ENCODE data around the gene ATP6V1B1.

Gene ATP6V1B1

GRCh38 chr2:70947556-70948184 lies 12.0 kb downstream of the ATP6V1B1 start:
- DNase-seq: peak; percentile 34

- DNase-seq: peak; percentile 88
Measured at GRCh38 chr2:70948337-70949003, 12.8 kb downstream of the ATP6V1B1 start.

GRCh38 chr2:70949086-70949485 lies 13.4 kb downstream of the ATP6V1B1 start:
- DNase-seq: no peak

- DNase-seq: no peak
Measured at GRCh38 chr2:70954886-70955285, 19.2 kb downstream of the ATP6V1B1 start.

- DNase-seq: no peak
Measured at GRCh38 chr2:70956141-70956540, 20.4 kb downstream of the ATP6V1B1 start.

GRCh38 chr2:70957798-70958197 lies 22.1 kb downstream of the ATP6V1B1 start:
- DNase-seq: no peak

- DNase-seq: no peak
Measured at GRCh38 chr2:70958759-70959158, 23.1 kb downstream of the ATP6V1B1 start.

- no peak for DNase-seq
Measured at GRCh38 chr2:70959271-70959761, 23.6 kb downstream of the ATP6V1B1 start.

- DNase-seq: no peak
Measured at GRCh38 chr2:70959851-70960832, 24.4 kb downstream of the ATP6V1B1 start.

GRCh38 chr2:70960833-70961647 lies 25.3 kb downstream of the ATP6V1B1 start:
- no peak for DNase-seq

- no peak for DNase-seq
Measured at GRCh38 chr2:70961648-70961994, 25.9 kb downstream of the ATP6V1B1 start.

- DNase-seq: no peak
Measured at GRCh38 chr2:70962211-70962884, 26.6 kb downstream of the ATP6V1B1 start.

- DNase-seq: no peak
Measured at GRCh38 chr2:70962885-70963878, 27.5 kb downstream of the ATP6V1B1 start.

GRCh38 chr2:70964133-70964532 lies 28.4 kb downstream of the ATP6V1B1 start:
- no peak for DNase-seq

GRCh38 chr2:70964596-70965386 lies 29.1 kb downstream of the ATP6V1B1 start:
- DNase-seq: peak; percentile 86

GRCh38 chr2:70965506-70965905 lies 29.8 kb downstream of the ATP6V1B1 start:
- no peak for DNase-seq

- no peak for DNase-seq
Measured at GRCh38 chr2:70966681-70967080, 31.0 kb downstream of the ATP6V1B1 start.

- DNase-seq: no peak
Measured at GRCh38 chr2:70967189-70967588, 31.5 kb downstream of the ATP6V1B1 start.

- no peak for DNase-seq
Measured at GRCh38 chr2:70974592-70974991, 38.9 kb downstream of the ATP6V1B1 start.

- DNase-seq: no peak
Measured at GRCh38 chr2:70975237-70975636, 39.5 kb downstream of the ATP6V1B1 start.

Data from activated CD4-positive, alpha-beta T cell treated with anti-CD3 and anti-CD28 coated beads, Interleukin-2, Interleukin-6, amounts not matched to agents 100 ng/mL and 50 ng/mL, durations not matched to agents 16 hours and 8 hours (primary cell).